Osteocyte (in vitro differentiated cells): ENCODE results near the gene CPEB3. TPM values are rescaled to one million over a fixed set of nuclear protein-coding genes. Genes with fewer than 3 reads are reported as not detected.

Experiments
- DNase-seq: peaks from one replicate; pipeline ENCODE4 v3.0.0; 2021; ENCODE audit warnings: mixed read lengths; ENCODE audit not compliant: unreplicated experiment; ENCODE audit errors: extremely low spot score
- H3K27ac Mint-ChIP-seq: one replicate; pipeline ENCODE4 v1.8.0; 2021; ENCODE audit warnings: mild to moderate bottlenecking, mixed read lengths; ENCODE audit not compliant: unreplicated experiment
- H3K27me3 Mint-ChIP-seq: one replicate; pipeline ENCODE4 v1.8.0; 2021; ENCODE audit warnings: mixed read lengths; ENCODE audit not compliant: unreplicated experiment
- H3K36me3 Mint-ChIP-seq: one replicate; pipeline ENCODE4 v1.8.0; 2021; ENCODE audit warnings: mixed read lengths; ENCODE audit not compliant: unreplicated experiment
- H3K4me1 Mint-ChIP-seq: one replicate; pipeline ENCODE4 v1.8.0; 2021; ENCODE audit warnings: mixed read lengths; ENCODE audit not compliant: unreplicated experiment
- H3K4me3 Mint-ChIP-seq: one replicate; pipeline ENCODE4 v1.8.0; 2021; ENCODE audit warnings: mild to moderate bottlenecking, moderate library complexity, mixed read lengths; ENCODE audit not compliant: unreplicated experiment
- H3K9me3 Mint-ChIP-seq: one replicate; pipeline ENCODE4 v1.8.0; 2021; ENCODE audit warnings: mixed read lengths; ENCODE audit not compliant: unreplicated experiment
- total RNA-seq: library from RNA; stranded (reverse); gene quantifications from 2 replicates; pipeline ENCODE4 v1.2.1, GENCODE V29; 2021
- TF ChIP-seq, protein P1 (sequence below): fragments of 200-600 bp; sonication (generic); IDR thresholded peaks from 2 replicates; pipeline ENCODE4 v1.5.0; 2021; ENCODE audit warnings: antibody characterized with exemption, mild to moderate bottlenecking, moderate library complexity

CPEB3 gene
- total RNA-seq, 1 donor from 2014 or later = 2.0 TPM

DNA sequence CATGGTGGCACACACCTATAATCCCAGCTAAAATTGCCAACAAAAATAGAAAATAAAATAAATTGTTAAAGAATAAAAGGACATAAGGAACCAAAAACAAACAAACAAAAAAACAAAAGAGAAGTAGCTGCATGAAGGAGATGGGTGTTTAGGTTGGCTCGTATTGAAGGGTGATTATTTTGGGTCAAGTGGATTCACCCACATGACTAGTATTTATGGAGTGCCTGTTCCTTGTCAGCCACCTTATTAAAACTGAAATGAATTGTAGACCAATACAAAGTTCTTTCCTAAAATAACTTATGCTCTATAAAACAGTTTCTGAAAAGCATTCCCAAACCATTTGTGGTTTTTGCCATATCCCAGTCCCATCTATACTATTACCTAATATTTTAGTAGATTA lies 228.6 kb downstream of the CPEB3 start:
- H3K4me3 Mint-ChIP-seq = no peak overlapping the region
- no peaks in the 10 kb centered on the region for H3K9me3 Mint-ChIP-seq
- TF ChIP-seq, protein P1, sequence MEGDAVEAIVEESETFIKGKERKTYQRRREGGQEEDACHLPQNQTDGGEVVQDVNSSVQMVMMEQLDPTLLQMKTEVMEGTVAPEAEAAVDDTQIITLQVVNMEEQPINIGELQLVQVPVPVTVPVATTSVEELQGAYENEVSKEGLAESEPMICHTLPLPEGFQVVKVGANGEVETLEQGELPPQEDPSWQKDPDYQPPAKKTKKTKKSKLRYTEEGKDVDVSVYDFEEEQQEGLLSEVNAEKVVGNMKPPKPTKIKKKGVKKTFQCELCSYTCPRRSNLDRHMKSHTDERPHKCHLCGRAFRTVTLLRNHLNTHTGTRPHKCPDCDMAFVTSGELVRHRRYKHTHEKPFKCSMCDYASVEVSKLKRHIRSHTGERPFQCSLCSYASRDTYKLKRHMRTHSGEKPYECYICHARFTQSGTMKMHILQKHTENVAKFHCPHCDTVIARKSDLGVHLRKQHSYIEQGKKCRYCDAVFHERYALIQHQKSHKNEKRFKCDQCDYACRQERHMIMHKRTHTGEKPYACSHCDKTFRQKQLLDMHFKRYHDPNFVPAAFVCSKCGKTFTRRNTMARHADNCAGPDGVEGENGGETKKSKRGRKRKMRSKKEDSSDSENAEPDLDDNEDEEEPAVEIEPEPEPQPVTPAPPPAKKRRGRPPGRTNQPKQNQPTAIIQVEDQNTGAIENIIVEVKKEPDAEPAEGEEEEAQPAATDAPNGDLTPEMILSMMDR = no peak
- DNase-seq = no peak
- H3K27ac Mint-ChIP-seq = no peak overlapping the region
- H3K4me1 Mint-ChIP-seq = no peaks in the 10 kb centered on the region
- H3K36me3 Mint-ChIP-seq = no peaks in the 10 kb centered on the region
- no peaks in the 10 kb centered on the region for H3K27me3 Mint-ChIP-seq

DNA sequence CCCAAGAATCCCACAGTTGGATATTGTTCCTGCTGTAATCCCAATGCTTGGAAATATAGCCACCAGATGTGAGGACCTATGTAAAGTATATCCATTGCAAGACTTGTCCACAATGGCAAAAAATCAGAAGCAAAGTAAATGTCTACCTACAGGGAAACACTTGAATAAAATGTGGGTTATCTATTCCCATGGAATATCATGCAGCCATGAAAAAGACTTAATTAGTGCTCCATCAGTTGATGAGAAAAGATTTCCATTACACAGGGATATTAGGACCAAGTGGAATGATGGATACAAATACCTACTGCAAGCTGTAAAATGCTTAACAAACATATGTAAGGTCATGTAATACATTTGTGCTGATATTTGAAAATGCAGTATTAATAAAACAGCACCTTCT lies 236.1 kb downstream of the CPEB3 start:
- Mint-ChIP-seq H3K4me1 (no peaks in the 10 kb centered on the region), H3K27ac (no peak overlapping the region), H3K36me3 (no peaks in the 10 kb centered on the region), H3K4me3 (no peak overlapping the region), H3K9me3 (no peaks in the 10 kb centered on the region), H3K27me3 (no peaks in the 10 kb centered on the region)
- TF ChIP-seq, protein P1 = no peak
- no peak for DNase-seq

DNA sequence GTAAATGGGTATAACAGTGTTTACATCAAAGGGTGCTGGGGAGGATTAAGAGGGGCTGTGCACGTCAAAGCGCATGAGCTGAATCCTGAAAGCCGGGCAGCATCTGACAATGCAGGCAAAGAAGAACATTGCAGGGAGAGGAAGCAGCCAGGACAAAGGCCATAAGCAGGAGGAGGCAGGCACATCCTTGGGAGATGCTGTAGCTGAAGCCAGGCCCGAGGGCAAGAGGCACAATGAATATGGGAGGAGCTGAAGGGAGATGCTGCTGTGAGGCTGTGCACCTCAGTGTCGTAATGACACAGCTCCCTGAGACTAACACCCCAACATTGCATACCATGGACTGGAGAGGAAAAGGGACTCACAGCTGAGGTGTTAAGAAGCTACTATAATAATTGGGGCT lies 238.1 kb downstream of the CPEB3 start:
- no peak overlapping the region for H3K27ac Mint-ChIP-seq
- H3K9me3 Mint-ChIP-seq = no peaks in the 10 kb centered on the region
- TF ChIP-seq, protein P1 = no peak
- no peak overlapping the region for H3K4me3 Mint-ChIP-seq
- no peak for DNase-seq
- H3K4me1 Mint-ChIP-seq = no peaks in the 10 kb centered on the region
- no peaks in the 10 kb centered on the region for H3K27me3 Mint-ChIP-seq
- H3K36me3 Mint-ChIP-seq = no peaks in the 10 kb centered on the region

DNA sequence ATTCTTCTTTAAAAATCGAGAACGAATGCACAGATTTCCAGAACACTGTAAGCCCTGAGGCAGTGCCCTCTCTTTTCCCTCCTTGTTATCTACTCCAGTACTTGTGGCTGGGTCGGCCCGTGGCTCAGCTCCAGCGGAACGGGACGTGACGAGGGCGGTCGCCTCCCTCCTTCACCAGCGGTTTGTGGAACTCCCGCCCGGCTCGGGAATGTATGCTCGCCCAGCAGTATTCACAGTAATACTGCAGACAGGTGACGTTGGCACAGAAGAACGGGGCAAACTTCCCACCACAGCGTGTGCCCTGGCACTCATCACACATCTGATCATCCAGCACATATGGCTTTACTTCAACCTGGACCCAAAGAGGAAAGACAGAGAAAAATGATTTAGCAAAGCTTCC lies 238.8 kb downstream of the CPEB3 start:
- no peak for DNase-seq
- TF ChIP-seq, protein P1 = no peak
- H3K4me1 Mint-ChIP-seq = no peaks in the 10 kb centered on the region

DNA sequence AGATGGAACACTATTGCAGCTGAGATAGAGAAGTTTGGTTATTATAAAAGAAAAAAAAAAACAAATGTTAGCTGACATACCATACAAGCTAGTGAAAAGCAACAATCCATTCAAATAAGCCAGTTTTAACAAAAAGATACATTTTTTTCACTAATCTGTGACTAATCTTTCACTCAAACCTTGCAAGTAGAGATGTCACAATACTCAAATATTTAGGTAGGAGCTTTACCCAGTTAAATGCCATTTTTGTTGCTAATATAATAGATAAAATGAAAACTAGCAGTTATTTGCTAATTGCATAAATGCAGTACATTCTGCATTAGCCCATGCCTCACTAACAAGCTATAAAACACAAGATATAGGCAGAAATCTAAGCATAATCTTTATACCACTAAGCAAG lies 243.7 kb downstream of the CPEB3 start:
- H3K4me1 Mint-ChIP-seq = no peaks in the 10 kb centered on the region
- TF ChIP-seq, protein P1 = no peak
- DNase-seq = no peak
- no peaks in the 10 kb centered on the region for H3K27me3 Mint-ChIP-seq
- H3K9me3 Mint-ChIP-seq = no peaks in the 10 kb centered on the region
- H3K27ac Mint-ChIP-seq = no peak overlapping the region
- no peak overlapping the region for H3K4me3 Mint-ChIP-seq
- H3K36me3 Mint-ChIP-seq = no peaks in the 10 kb centered on the region

More for the DNA sequence above, 238.8 kb downstream of the CPEB3 start:
- Mint-ChIP-seq H3K36me3 (no peaks in the 10 kb centered on the region), H3K4me3 (no peak overlapping the region), H3K27me3 (no peaks in the 10 kb centered on the region), H3K27ac (no peak overlapping the region), H3K9me3 (no peaks in the 10 kb centered on the region)
